ENCODE results near the gene VAV1. TPM values are rescaled to one million over a fixed set of nuclear protein-coding genes. Genes with fewer than 3 reads are reported as not detected.

Gene VAV1
- total and polyA plus RNA-seq, 2 of the 13 experiments (the other 11 are each of a cell fraction or from before 2014, with no cell fraction given): not detected

DNA sequence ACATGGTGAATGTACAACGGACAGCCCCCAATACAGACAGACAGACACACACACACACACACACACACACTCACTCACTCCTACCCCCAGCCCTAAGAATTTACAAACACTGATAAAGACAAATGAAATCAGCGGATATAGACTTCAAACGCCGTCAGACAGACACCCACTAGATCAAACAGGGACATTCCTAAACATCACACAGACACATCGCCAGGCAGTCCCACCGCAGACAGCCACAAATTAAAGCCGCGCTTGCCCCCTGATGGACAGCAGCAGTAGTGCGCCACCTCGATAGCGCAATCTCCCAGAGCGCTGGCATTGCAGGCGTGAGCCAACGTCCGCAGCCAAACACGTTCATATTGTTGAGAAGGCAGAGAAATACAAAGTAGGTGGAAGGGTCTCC, 90.2 kb downstream of the VAV1 start (continued):
- TF ChIP-seq, protein P1, sequence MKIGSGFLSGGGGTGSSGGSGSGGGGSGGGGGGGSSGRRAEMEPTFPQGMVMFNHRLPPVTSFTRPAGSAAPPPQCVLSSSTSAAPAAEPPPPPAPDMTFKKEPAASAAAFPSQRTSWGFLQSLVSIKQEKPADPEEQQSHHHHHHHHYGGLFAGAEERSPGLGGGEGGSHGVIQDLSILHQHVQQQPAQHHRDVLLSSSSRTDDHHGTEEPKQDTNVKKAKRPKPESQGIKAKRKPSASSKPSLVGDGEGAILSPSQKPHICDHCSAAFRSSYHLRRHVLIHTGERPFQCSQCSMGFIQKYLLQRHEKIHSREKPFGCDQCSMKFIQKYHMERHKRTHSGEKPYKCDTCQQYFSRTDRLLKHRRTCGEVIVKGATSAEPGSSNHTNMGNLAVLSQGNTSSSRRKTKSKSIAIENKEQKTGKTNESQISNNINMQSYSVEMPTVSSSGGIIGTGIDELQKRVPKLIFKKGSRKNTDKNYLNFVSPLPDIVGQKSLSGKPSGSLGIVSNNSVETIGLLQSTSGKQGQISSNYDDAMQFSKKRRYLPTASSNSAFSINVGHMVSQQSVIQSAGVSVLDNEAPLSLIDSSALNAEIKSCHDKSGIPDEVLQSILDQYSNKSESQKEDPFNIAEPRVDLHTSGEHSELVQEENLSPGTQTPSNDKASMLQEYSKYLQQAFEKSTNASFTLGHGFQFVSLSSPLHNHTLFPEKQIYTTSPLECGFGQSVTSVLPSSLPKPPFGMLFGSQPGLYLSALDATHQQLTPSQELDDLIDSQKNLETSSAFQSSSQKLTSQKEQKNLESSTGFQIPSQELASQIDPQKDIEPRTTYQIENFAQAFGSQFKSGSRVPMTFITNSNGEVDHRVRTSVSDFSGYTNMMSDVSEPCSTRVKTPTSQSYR (CRISPR knock-in tag; IDR thresholded peaks at IDR 0.05; ENCODE audit: borderline replicate concordance): peak; percentile 37; the same call in 1 of the 2 replicates
- TF ChIP-seq, protein P2, sequence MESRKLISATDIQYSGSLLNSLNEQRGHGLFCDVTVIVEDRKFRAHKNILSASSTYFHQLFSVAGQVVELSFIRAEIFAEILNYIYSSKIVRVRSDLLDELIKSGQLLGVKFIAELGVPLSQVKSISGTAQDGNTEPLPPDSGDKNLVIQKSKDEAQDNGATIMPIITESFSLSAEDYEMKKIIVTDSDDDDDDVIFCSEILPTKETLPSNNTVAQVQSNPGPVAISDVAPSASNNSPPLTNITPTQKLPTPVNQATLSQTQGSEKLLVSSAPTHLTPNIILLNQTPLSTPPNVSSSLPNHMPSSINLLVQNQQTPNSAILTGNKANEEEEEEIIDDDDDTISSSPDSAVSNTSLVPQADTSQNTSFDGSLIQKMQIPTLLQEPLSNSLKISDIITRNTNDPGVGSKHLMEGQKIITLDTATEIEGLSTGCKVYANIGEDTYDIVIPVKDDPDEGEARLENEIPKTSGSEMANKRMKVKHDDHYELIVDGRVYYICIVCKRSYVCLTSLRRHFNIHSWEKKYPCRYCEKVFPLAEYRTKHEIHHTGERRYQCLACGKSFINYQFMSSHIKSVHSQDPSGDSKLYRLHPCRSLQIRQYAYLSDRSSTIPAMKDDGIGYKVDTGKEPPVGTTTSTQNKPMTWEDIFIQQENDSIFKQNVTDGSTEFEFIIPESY (CRISPR knock-in tag; IDR thresholded peaks at IDR 0.05): peak; percentile 98
- TF ChIP-seq NFE2L2 (IDR thresholded peaks at IDR 0.05; ENCODE audit: low read length) (no peak), BHLHE40 (IDR thresholded peaks at IDR 0.05; ENCODE audit: low read length) (0 out of 2 replicates have a peak, but pooled peaks have one; percentile 14), CEBPB (IDR thresholded peaks at IDR 0.05; ENCODE audit: borderline replicate concordance, low read depth, low read length) (peak; percentile 57; the same call in 1 of the 2 replicates), NR2F6 (IDR thresholded peaks at IDR 0.05) (no peak), NR2F6 (CRISPR knock-in tag; IDR thresholded peaks at IDR 0.05) (0 out of 2 replicates have a peak, but pooled peaks have one; percentile 29), KDM2A (CRISPR knock-in tag; IDR thresholded peaks at IDR 0.05; ENCODE audit: borderline replicate concordance, low read depth) (peak; percentile 57; the same call in 1 of the 2 replicates), TFE3 (CRISPR knock-in tag; IDR thresholded peaks at IDR 0.05) (no peak), RAD21 (CRISPR knock-in tag; IDR thresholded peaks at IDR 0.05) (peak; percentile 79), STAG1 (CRISPR knock-in tag; IDR thresholded peaks at IDR 0.05) (peak; percentile 90), ZMYM4 (CRISPR knock-in tag; IDR thresholded peaks at IDR 0.05) (0 out of 2 replicates have a peak, but pooled peaks have one; percentile 31), SMYD3 (CRISPR knock-in tag; IDR thresholded peaks at IDR 0.05) (no peak), MAFK (conservative IDR thresholded peaks at IDR 0.05 in 1 of 2, IDR thresholded peaks at IDR 0.05 in 1 of 2; ENCODE audit: low read length in 2 of 2) (no peak), SMARCC2 (IDR thresholded peaks at IDR 0.05) (no peak)
- TF ChIP-seq, protein P3, sequence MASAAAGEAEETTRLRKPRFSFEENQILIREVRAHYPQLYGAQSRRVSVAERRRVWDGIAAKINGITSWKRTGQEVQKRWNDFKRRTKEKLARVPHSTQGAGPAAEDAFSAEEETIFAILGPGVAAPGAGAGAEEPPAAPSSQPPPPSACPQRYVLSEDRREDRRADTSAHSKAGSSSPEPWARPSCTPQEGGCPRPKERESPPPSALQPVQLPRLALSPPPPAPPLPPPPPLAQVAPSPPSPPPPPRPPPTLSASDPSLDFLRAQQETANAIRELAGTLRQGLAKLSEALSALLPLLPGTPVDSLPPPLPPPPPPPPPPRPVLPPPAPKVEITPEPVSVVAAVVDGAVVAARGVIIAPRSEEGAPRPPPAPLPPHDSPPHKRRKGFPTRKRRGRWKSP (CRISPR knock-in tag; IDR thresholded peaks at IDR 0.05): peak; percentile 51; the same call in 1 of the 2 replicates
- TF ChIP-seq, protein P4, sequence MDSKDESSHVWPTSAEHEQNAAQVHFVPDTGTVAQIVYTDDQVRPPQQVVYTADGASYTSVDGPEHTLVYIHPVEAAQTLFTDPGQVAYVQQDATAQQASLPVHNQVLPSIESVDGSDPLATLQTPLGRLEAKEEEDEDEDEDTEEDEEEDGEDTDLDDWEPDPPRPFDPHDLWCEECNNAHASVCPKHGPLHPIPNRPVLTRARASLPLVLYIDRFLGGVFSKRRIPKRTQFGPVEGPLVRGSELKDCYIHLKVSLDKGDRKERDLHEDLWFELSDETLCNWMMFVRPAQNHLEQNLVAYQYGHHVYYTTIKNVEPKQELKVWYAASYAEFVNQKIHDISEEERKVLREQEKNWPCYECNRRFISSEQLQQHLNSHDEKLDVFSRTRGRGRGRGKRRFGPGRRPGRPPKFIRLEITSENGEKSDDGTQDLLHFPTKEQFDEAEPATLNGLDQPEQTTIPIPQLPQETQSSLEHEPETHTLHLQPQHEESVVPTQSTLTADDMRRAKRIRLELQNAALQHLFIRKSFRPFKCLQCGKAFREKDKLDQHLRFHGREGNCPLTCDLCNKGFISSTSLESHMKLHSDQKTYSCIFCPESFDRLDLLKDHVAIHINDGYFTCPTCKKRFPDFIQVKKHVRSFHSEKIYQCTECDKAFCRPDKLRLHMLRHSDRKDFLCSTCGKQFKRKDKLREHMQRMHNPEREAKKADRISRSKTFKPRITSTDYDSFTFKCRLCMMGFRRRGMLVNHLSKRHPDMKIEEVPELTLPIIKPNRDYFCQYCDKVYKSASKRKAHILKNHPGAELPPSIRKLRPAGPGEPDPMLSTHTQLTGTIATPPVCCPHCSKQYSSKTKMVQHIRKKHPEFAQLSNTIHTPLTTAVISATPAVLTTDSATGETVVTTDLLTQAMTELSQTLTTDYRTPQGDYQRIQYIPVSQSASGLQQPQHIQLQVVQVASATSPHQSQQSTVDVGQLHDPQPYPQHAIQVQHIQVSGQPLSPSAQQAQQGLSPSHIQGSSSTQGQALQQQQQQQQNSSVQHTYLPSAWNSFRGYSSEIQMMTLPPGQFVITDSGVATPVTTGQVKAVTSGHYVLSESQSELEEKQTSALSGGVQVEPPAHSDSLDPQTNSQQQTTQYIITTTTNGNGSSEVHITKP (CRISPR knock-in tag; IDR thresholded peaks at IDR 0.05; ENCODE audit: low read depth): 0 out of 2 replicates have a peak, but pooled peaks have one; percentile 31
